ENCODE data around the gene EEF1A1. TPM values are rescaled to one million over a fixed set of nuclear protein-coding genes. Genes with fewer than 3 reads are reported as not detected.
A peak's percentile ranks its signal among the peaks of the same experiment; 100 is the strongest.
"Not testable (repeated sequence)": the region's sequence is repeated elsewhere in the genome, so short reads cannot be mapped to it uniquely, and the experiment has no call there.

Gene EEF1A1
- total RNA-seq, 4 donors from 2014 or later: 7,087 to 8,344 (median 7,781) TPM

DNA sequence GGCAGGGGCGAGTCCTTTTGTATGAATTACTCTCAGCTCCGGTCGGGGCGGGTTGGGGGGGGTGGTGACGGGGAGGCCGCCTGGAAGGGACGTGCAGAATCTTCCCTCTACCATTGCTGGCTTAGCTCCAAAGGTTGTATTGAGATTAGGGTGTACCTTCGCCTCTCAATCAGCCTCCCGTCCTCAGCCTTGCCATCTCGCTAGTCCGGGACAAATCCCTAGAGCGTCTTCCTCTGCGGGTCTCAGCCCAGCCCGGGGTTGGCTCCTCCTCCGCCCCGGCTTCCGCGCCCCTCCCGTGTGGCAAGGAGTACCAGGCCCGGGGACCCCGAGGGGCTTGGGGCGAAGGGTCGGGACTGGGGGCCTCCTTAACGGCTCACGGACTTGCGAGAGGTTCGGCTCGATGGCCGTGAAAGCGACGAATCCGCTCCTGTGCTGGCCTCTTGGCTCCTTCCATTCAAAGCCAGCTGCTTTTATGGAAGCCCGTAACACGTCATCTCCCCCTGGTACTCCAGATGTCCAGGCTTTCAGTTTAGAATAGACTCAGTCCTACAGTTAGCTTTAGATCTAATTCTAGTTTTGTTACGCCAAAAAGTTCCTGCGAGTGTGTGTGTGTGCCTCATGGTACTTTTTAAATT, 636 bp upstream of the EEF1A1 start:
- Histone ChIP-seq H3K36me3 (peaks cover 2 to 27% (median 11%) of the 10 kb centered on the region in 3 donors), H3K27me3 (no peaks in the 10 kb centered on the region), H3K9me3 (no peaks in the 10 kb centered on the region), H3K27ac (peak overlapping the region; percentile 100), H3K4me1 (peaks cover 2 to 50% (median 27%) of the 10 kb centered on the region in 4 donors), H3K4me3 (peak overlapping the region; percentile 71 to 91 (median 80))
- DNase-seq (ENCODE audit: low spot score in 2 of 2): peak in 1 of 2 donors; percentile 62
- 0% methylated on average over 26 to 31 of the region's 36 CpGs for WGBS, 2 donors
- TF ChIP-seq EP300 (IDR thresholded peaks at IDR 0.05): no peak
- TF ChIP-seq, protein P1, sequence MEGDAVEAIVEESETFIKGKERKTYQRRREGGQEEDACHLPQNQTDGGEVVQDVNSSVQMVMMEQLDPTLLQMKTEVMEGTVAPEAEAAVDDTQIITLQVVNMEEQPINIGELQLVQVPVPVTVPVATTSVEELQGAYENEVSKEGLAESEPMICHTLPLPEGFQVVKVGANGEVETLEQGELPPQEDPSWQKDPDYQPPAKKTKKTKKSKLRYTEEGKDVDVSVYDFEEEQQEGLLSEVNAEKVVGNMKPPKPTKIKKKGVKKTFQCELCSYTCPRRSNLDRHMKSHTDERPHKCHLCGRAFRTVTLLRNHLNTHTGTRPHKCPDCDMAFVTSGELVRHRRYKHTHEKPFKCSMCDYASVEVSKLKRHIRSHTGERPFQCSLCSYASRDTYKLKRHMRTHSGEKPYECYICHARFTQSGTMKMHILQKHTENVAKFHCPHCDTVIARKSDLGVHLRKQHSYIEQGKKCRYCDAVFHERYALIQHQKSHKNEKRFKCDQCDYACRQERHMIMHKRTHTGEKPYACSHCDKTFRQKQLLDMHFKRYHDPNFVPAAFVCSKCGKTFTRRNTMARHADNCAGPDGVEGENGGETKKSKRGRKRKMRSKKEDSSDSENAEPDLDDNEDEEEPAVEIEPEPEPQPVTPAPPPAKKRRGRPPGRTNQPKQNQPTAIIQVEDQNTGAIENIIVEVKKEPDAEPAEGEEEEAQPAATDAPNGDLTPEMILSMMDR (IDR thresholded peaks at IDR 0.05): peak in 1 of 5 experiments; percentile 10
- peak in 1 of 2 donors; percentile 62 for TF ChIP-seq POLR2A (IDR thresholded peaks at IDR 0.05)

- TF ChIP-seq, protein P1 (IDR thresholded peaks at IDR 0.05): no peak
- TF ChIP-seq EP300 (IDR thresholded peaks at IDR 0.05) (peak; percentile 37 to 89), POLR2A (IDR thresholded peaks at IDR 0.05) (no peak)
- no peaks in the 10 kb centered on the region for H3K9me3 ChIP-seq
- 0% methylated on average over 30 to 46 of the region's 56 CpGs for WGBS, 2 donors
- no peaks in the 10 kb centered on the region for H3K27me3 ChIP-seq
- H3K4me3 ChIP-seq: peak overlapping the region; percentile 71 to 91 (median 82)
- H3K27ac ChIP-seq: peak overlapping the region; percentile 100
- H3K4me1 ChIP-seq: peaks cover 2 to 64% (median 35%) of the 10 kb centered on the region in 4 donors
- peak; percentile 44 to 54 for DNase-seq (ENCODE audit: low spot score in 2 of 2)
- H3K36me3 ChIP-seq: peaks cover 2 to 38% (median 11%) of the 10 kb centered on the region in 3 donors
These were observed 725 bp downstream of the EEF1A1 start for GRCh38 chr6:73519926-73520687.

- not testable (repeated sequence) for H3K27me3 ChIP-seq; DNase-seq (ENCODE audit: low spot score in 2 of 2); H3K9me3 ChIP-seq
- H3K36me3 ChIP-seq: peaks cover 2 to 47% (median 11%) of the 10 kb centered on the region in 3 donors
- peaks cover 2 to 66% (median 38%) of the 10 kb centered on the region in 4 donors for H3K4me1 ChIP-seq
- H3K27ac ChIP-seq: peak overlapping the region; percentile 100
- peak overlapping the region; percentile 71 to 91 (median 82) for H3K4me3 ChIP-seq
- WGBS, 2 donors: 5% methylated on average over 8 of the region's 8 CpGs
These were observed 1.6 kb downstream of the EEF1A1 start for GRCh38 chr6:73518982-73519881.

- Histone ChIP-seq H3K36me3 (peaks cover 2 to 55% (median 11%) of the 10 kb centered on the region in 3 donors), H3K4me1 (peaks cover 2 to 66% (median 34%) of the 10 kb centered on the region in 4 donors), H3K27ac (peak overlapping the region in 3 of 4 donors; percentile 100), H3K4me3 (peak overlapping the region in 2 of 4 donors; percentile 29 to 76)
- not testable (repeated sequence) for H3K9me3 ChIP-seq; DNase-seq (ENCODE audit: low spot score in 2 of 2); H3K27me3 ChIP-seq
- WGBS, 2 donors: 16 to 20% methylated on average over 17 to 18 of the region's 19 CpGs
- TF ChIP-seq EP300 (IDR thresholded peaks at IDR 0.05): peak in 1 of 2 donors; percentile 72
- peak in 1 of 2 donors; percentile 9 for TF ChIP-seq POLR2A (IDR thresholded peaks at IDR 0.05)
These were observed 2.5 kb downstream of the EEF1A1 start for GRCh38 chr6:73518100-73518981.
